ENCODE data around the gene TRMT2A.
"Not testable (repeated sequence)": the region's sequence is repeated elsewhere in the genome, so short reads cannot be mapped to it uniquely, and the experiment has no call there.

The TRMT2A gene

DNA sequence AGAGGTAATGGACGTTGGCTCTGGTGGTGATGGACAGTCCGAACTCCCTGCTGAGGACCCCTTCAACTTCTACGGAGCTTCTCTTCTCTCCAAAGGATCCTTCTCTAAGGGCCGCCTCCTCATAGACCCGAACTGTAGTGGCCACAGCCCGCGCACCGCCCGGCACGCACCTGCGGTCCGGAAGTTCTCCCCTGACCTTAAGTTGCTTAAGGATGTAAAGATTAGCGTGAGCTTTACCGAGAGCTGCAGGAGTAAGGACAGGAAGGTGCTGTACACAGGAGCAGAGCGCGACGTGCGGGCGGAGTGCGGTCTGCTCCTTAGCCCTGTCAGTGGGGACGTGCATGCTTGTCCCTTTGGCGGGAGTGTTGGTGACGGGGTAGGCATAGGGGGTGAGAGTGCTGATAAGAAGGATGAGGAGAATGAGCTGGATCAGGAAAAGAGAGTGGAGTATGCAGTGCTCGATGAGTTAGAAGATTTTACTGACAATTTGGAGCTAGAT is 30.9 kb downstream of the TRMT2A start:
- no peak for DNase-seq (ENCODE audit: low read depth in 2 of 2)

DNA sequence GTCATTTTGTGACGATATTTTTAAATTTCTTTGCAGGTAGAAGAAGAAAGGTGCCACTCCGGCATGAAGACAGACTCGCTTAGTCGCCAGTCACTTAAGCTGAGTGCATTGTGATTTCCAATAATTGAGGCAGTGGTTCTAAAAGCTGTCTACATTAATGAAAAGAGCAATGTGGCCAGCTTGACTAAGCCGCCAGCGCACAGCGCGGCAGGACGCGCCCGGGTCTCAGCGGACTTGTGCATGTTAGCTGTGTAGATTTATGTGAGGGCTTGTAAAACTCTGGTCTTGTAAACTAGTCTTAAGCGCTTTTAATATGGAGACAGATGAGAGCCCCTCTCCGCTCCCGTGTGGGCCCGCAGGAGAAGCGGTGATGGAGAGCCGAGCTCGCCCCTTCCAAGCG is 31.4 kb downstream of the TRMT2A start:
- no peak for DNase-seq (ENCODE audit: low read depth in 2 of 2)

DNA sequence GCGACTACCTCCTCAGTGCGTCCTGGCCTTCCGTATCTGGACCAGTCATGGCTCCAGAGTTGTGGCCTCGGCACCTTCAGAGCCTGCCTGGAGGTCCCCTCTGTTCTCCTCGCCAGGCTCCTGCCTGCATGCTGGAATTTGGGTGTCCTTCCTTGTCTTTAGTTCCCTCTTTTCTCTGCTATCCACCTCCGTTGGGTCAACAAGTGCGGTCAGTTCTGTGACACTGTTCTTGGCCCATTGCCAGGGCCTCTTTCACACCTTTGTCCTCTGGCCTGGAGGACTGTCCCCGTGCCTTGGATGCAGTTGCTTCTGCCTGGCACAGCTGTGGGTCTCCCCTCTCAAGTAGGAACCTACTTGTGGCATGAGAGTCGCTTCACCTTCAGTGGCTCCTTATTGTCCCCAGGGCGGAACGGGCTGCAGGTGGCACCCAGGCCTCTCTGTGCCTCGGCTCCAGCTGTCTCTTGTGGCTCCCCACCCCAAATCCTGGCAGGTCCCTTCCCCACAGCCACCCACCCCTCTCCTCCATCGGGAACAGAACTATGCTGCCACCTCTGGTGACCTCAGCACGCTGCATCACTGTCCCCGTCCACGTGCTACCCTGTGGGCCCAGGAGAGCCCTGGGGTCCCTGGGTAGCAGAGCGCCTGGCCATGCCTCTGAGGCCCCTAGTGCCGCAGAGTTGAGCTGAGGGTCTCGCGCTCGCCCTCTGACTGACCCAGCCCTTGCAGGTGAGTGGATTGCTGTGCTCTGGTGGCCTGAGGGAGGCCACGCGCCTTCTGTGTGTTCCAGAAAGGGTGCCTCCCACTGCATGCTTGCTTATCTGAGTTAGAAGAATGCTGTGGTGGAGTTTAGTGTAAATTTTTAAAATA is 32.2 kb downstream of the TRMT2A start:
- no peak for DNase-seq (ENCODE audit: low read depth in 2 of 2)

DNA sequence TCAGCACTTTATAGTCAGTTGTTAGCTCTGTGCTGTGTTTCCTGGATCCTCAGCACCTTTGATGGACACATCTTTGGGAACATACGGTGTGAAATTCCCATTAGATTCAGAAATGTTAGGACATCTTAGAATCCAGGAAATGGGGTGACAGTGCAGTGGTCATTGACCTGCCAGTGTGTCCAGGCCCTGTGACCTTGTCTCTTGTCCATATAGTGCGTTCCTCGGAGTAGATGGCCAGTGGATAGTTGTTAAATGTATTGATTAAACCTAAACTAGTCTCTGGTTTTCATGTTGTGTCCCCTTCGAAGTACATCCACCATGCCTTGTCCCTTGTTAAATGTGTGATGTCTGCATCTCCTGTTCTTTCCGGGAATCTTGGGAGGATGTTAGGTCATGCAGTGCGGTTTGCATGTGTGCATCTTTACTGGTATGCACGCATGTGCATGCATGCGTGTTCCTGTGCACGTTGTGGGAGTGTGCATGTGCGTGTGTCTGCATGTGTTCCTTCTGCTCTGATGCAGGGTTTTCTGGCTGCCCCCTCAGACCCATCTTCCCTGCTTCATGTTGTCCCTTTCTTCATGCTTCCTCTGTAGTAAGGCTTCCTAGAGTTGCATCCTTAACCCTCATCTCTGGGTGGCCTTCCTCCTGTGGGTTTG is 33.0 kb downstream of the TRMT2A start:
- DNase-seq (ENCODE audit: low read depth in 2 of 2) = no peak

- no peak for DNase-seq (ENCODE audit: low read depth in 2 of 2)
These were observed 33.7 kb downstream of the TRMT2A start for GRCh38 chr22:20083157-20083890.

DNA sequence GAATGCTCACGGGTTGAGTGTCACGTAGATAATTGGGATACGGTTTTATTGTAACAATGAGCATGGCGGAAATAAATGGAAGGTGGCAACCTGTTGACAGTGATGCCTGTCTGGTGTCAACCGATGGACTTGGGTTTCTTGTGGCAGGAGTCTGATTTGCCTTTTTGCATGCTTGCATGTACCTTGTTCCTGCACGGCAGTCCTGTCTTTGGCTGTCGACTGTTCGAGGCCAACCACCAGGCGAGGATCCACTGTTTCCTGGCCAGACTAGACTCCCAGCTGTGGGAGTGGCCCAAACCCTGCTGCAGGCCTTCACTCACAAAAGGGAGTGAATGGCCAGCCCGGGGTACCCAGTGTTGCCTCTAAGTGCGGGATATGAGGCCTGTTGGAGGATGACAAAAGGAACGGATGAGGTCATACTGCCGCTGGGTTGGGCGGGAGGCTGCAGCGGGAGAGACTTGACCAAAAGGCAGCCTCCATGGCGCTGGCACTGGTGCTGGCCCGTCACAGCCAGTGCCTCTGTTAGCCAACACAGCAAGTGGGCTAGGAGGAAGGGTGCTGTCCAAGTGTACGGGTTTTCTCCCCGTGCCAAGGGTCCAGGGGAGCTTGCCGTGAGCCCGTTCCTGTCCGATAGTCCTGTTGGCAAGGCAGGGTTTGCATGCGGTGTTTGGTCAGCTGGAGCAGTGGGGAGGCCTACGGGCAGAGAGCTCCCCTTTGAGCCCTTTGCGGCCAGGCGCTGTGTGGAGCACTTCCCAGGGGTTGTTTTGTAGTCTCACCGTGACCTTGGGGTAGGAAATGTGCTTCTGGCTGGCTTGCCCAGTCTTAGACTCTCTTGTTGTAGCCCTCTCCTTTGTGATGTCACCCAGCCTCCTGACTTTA is 36.0 kb downstream of the TRMT2A start:
- DNase-seq (ENCODE audit: low read depth in 2 of 2) = no peak

DNA sequence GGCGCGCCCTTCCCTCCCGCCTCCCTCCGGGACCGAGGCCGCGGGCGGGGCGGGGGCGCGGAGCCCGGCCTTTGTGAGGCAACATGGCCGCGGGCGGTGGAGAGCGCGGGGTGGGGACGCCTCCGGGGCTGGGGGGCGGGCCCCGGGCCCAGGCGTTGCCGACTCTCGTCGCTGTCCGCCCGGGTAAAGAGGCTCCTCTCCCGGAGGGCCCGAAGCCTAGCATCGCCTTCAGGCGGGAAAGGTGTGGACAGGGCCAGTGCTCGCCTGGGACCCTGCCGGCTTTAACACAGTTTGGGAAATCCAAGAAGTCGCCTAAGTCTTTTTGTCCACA is 36.6 kb downstream of the TRMT2A start:
- DNase-seq (ENCODE audit: low read depth in 2 of 2) = peak; percentile 49 to 64

DNA sequence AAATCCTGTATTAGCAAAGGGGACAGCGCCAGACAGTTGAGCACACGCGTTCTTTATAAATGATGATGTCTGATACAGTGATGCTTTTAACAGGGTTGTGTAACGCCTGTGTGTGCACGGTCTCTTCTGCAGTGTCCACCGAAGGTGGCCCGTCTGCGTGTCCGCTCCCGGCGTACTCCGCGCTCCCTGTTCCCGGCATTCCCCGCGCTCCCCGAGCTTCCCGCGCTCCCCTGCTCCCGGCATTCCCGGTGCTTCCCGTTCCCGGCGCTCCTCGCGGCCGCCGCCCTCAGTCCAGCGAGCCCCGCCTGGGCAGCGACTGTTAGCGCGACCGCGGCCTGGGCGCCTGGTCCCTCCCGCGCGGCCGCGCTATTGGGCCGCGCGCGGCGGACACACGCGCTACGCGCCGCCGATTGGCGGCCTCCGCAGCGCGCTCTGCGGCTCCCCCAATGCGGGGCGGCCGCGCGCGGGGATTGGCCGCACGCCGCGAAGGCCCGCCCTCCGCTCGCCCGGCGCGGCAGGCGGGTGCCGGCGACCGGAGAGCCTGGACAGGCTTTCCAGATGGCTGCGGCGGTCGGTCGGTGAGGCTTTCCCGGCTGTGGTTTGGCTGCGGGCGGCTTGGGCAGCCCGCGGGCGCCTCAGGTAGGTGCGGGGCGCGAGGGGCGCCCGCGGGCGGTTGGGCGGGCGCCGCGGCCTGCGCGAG is 37.1 kb downstream of the TRMT2A start, which contains the start of gene DGCR8:
DGCR8 (plus strand) TSS at position 497 of the 700 bp plus-strand sequence. CDS start 5,723 bp downstream, outside the sequence.
- DNase-seq (ENCODE audit: low read depth in 2 of 2) = peak in 1 of 2 donors; percentile 60

GRCh38 chr22:20076627-20077172 is 40.3 kb downstream of the TRMT2A start:
- DNase-seq (ENCODE audit: low read depth in 2 of 2) = no peak

- no peak for DNase-seq (ENCODE audit: low read depth in 2 of 2)
These were observed 45.5 kb downstream of the TRMT2A start for GRCh38 chr22:20071524-20071972.

DNA sequence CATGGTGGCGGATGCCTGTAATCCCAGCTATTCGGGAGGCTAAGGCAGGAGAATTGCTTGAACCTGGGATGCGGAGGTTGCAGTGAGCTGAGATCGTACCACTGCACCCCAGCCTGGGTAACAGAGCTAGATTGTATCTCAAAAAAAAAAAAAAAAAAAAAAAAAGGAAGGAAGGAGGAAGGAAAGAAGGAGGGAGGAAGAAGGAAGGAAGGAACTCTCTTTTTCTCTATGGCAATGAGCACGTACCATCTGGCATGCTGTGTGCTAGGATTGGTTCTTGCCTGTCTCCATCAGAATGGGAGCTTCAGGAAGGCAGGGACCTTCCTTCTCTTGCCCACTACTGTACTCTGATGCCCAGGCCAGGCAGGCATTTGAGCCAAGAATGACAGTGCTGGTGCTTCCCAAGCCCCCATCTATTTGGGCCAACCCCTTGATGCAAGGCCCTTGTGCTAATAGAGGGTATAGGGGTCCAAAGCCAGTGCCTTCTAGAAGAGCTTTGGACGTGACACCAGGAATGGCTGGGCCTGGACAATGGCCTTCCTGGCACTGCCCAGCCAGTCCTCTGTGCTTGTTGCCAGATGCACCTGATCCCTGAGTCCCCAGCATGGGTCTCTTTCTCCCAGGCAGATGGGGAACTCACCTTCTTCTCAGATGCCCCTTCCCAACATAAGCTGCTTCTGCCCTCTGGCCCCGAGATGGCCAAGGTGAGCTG is 47.5 kb downstream of the TRMT2A start:
- no peak for DNase-seq (ENCODE audit: low read depth in 2 of 2)

DNA sequence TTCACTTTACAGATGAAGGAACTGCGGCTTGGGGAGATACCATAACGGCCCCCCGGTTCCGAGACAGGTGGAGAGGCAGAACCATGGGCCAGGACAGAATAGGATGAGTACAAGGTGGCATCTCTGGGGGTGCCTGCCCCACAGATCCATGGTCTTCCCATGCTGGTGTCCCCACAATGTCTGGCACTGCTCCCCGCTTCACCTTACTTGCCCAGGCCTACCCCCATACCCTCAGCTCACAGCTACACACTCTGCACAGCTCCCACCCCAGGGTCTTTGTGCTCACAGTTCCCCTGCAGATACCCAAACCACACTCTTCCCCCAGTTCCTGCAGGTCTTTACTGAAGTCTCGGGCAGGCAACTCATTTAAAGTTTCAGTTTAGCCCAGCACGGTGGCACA is 48.4 kb downstream of the TRMT2A start:
- no peak for DNase-seq (ENCODE audit: low read depth in 2 of 2)

- DNase-seq (ENCODE audit: low read depth in 2 of 2) = not testable (repeated sequence)
These were observed 49.7 kb downstream of the TRMT2A start for GRCh38 chr22:20067384-20067682.

DNA sequence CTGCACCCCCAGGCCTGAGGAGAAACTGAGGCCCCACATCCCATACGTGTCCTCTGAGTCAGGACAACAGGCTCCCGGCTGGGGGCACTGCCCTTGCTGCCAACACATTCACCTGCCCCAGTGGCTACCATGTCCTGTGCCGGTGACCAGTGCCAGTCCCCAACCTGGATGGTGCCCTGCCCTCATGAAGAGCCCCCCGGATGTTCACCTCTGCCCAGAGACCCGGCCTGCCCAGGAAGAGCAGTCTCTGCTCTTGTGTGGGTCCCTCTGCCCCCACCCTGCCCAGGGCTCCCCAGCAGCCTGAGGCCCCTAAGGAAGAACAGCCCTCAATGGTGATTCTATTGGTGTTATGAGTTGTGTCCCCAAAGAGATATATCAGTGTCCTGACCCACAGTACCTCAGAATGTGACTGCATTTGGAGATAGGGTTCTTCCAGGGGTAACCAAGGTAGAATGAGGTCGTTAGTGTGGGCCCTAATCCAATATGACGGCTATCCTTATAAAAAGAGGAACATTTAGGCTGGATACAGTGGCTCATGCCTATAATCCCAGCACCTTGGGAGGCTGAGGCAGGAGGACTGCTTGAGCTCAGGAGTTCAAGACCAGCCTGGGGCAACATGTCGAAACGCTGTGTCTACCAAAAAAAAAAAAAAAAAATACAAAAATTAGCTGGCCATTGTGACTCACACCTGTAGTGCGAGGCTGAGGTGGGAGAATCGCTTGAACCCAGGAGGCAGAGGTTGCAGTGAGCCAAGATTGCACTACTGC is 50.2 kb downstream of the TRMT2A start:
- no peak for DNase-seq (ENCODE audit: low read depth in 2 of 2)

DNA sequence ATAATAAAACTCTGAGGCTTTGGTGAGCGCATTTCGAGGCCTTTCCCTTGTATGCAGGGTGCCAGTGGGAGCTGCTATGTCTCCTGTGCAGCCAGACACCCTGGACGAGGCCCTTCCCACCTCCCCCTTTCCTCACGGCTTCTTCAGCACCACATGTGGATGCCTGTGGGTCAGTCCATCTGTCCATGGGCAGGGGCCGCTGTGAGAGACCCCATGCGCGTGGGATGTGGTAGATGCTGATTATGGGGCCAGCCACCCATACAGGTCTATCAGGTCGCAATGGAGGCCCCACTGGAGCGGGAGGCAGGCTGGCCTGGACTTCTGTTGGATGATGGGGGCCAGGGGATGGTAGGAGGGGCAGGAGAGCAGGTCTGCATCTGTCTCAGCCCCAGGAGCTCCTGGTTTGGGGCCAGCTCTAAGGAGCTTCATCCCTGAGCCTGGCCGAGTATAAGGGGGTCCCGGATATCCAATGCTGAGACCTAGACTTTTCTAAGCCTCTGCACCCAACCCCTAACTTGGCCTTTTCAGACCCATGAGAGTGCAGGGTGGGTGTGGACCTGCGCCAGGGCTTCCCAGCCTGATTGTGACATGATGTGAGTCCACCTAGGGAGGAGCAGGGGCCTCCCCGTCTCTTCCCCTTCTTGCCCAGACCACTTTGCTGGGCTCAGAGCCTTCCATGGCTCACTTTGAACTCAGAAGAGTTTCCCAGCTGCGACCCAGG is 51.0 kb downstream of the TRMT2A start:
- DNase-seq (ENCODE audit: low read depth in 2 of 2) = no peak

- DNase-seq (ENCODE audit: low read depth in 2 of 2) = no peak
These were observed 52.3 kb downstream of the TRMT2A start for GRCh38 chr22:20064545-20065262.

DNA sequence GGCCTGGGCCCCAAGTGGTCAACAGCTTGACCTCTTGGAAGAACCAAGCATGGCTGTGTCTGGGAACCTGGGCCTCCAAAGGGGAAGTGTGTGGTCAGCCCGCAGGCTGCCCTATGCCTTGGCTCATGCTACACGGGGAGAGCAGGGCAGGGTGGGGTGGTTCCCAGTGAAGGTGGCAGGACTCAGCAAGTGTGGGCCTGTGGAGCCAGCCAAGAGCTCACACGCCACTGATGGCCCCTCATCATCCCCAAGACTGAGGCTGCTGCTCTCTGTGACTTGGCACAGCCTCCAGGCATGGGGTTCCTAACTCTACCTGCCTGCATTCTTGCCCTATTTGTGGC is 52.9 kb downstream of the TRMT2A start:
- no peak for DNase-seq (ENCODE audit: low read depth in 2 of 2)
